Left cardiac atrium (tissue), 4 donors: ENCODE measurements around the gene ATXN2L. TPM values are rescaled to one million over a fixed set of nuclear protein-coding genes. Genes with fewer than 3 reads are reported as not detected.
A peak's percentile ranks its signal among the peaks of the same experiment; 100 is the strongest.

Experiments
- ATAC-seq, 2 donors: fragments of 200-7000 bp; cut with Tn5 transposase; one replicate each; pipeline ENCODE4 v1.9.1; 2020; ENCODE audit warnings: mild to moderate bottlenecking in 2 of 2, moderate library complexity in 2 of 2
- DNase-seq: peaks from one replicate; pipeline ENCODE4 v3.0.0-alpha.2; 2020
- intact Hi-C, 2 donors: fragments of 100-400 bp; cut with DNase I; formaldehyde crosslinking; loops; one replicate each; pipeline versions ENCODE4 v1.14.1 to v1.15.1; 2022 to 2023
- total RNA-seq, 2 donors: library from RNA; stranded (reverse); fragmentation: NEBNext Ultra II Directional; extraction: Animal tissue kit (Norgen Biotek cat#: 25700); gene quantifications; one replicate each; pipeline ENCODE4 v1.2.1, GENCODE V29; 2021
- donor health status: DM: no; HTN: yes; CAD: no.
- donor health status: DM: no; HTN: yes; CAD: no; lungs with severe emphysema.
- donor health status: DM: yes; HTN: yes; CAD: no.
- donor health status: Dilated cardiomyopathy.

ATXN2L gene
- total RNA-seq, 2 donors from 2014 or later: 52.5 to 66.2 TPM

- DNase-seq: no peak
- no peak for ATAC-seq
- intact Hi-C loops: no loop called here
Observed at GRCh38 chr16:28834873-28835863, 12.4 kb downstream of the ATXN2L start.

- intact Hi-C loops: no loop called here
- ATAC-seq (no peak), DNase-seq (no peak)
Observed at GRCh38 chr16:28835864-28836760, 13.3 kb downstream of the ATXN2L start.

DNA sequence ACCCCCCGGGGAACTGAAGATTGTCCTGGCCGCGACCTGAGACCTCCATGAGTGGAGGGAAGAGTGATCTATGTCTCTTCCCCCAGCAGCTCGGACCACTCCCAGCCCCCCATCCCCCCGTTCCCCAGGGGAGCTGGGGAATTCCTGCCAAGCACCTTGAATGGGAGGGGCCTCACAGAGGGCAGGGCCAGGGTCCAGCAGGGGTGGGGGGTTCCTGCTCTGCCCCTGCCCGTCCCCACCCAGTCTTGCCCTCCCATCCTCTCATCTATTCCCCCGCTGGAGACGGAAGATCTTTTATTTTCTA lies 13.9 kb downstream of the ATXN2L start:
- intact Hi-C loops: no loop called here
- no peak for DNase-seq

GRCh38 chr16:28837672-28838557 lies 15.1 kb downstream of the ATXN2L start:
- intact Hi-C loops: no loop called here
- DNase-seq: no peak
- no peak for ATAC-seq

More for the DNA sequence above, 13.9 kb downstream of the ATXN2L start:
- no peak for ATAC-seq

- no peak for ATAC-seq
- intact Hi-C loops: no loop called here
Observed at GRCh38 chr16:28838558-28838918, 15.7 kb downstream of the ATXN2L start.

DNA sequence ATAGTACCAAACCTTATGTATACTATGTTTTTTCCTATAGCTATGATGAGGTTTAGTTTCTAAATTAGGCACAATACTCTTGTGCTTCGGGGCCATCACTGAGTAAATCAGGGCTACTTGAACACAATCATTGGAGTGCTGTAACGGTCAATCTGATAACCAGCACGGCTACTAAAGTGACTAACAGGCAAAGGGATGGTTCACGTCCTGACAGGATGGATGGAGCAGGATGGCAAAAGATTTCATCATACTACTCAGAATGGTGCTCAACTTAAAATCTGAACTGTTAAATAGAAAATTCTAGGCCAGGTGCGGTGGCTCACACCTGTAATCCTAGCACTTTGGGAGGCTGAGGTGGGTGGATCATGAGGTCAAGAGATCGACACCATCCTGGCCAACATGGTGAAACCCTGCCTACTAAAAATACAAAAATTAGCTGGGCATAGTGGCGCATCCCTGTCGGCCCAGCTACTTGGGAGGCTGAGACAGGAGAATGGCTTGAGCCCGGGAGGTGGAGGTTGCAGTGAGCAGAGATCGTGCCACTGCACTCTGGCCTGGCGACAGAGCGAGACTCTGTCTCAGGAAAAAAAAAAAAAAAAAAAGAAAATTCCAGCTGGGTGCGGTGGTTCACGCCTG lies 16.3 kb downstream of the ATXN2L start:
- no peak for ATAC-seq

More at GRCh38 chr16:28838558-28838918, 15.7 kb downstream of the ATXN2L start:
- DNase-seq: no peak

DNA sequence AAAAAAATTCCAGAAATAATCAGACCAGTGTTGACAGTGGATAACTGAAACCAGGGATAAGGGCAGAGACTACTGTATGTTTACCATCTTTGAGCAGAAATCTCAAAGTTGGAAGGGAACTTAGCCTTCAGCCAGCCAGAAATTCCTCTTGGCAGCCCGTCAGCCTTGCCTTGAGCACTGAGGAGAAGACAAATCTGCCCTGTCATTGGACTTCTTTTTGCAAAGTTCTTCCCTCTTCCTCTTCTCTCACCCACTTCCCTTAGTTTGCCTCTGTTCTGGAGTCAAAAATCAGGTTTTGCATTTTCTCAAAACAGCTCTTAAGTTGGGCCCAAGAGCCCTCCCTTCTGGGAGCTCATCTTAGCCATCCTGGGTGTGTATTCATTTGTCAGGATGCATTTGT lies 17.1 kb downstream of the ATXN2L start:
- intact Hi-C loops: loop anchor here in 1 of 2 donors (10.0 kb wide), 1 partner anchor 105 kb away; no protein-coding TSS in a partner anchor
- DNase-seq: no peak

More for the DNA sequence above, 16.3 kb downstream of the ATXN2L start:
- intact Hi-C loops: no loop called here
- no peak for DNase-seq

DNA sequence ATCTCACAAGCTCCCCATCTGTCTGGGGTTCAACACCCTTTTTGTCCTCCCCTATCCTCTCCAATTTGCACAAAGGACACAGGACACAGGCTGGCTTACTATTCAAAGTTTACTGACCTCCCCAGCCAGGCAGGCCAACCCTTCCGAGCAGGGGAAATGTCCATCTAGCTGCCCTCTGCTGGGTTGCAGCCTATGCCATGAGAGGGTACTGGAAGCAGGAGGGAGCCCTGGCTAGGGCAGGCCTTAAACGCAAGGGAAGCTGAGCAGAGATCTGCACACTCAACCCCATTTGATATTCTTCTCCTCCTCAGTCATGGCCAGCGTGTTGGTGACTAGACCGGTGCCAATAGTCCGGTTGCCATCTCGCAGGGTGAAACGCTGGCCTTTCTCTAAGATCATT lies 19.9 kb downstream of the ATXN2L start:
- ATAC-seq: no peak
- DNase-seq: no peak
- intact Hi-C loops: loop anchor here in 1 of 2 donors (10.0 kb wide), 1 partner anchor 102 kb away; no protein-coding TSS in a partner anchor

More for the DNA sequence above, 17.1 kb downstream of the ATXN2L start:
- ATAC-seq: peak in 1 of 2 donors; percentile 24

- intact Hi-C loops: loop anchor here in 1 of 2 donors (10.0 kb wide), 1 partner anchor 101 kb away; no protein-coding TSS in a partner anchor
- no peak for ATAC-seq
- DNase-seq: no peak
Observed at GRCh38 chr16:28843766-28844165, 21.0 kb downstream of the ATXN2L start.

DNA sequence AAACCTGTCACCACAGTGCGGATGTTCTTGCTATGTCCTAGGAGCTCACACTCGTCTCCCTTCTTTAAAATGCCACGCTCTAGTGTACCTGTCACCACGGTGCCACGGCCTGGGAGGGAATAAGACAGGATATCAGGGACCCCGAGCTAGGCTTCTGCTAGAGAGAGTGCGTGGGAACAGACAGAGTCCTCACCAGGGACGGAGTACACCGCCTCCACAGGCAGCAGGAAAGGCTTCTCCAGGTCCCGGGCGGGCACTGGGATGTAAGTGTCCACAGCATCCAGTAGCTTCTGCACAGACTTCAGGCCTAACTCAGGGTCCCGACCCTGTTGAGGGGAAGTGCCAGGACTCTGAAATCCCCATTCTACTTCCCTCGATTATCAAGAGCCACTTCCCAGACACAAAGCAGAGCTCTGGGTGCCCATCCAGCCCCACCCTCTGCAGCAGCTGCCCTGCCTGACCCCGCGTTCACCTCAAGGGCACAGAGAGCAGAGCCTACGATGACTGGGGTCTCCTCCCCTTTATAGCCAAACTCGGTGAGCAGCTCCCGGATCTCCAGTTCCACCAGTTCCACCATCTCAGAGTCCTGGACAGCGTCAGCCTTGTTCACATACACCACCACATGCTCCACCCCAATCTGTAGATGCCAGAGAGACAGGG lies 21.6 kb downstream of the ATXN2L start:
- no peak for DNase-seq
- no peak for ATAC-seq
- intact Hi-C loops: loop anchor here in 1 of 2 donors (10.0 kb wide), 1 partner anchor 100 kb away; no protein-coding TSS in a partner anchor

DNA sequence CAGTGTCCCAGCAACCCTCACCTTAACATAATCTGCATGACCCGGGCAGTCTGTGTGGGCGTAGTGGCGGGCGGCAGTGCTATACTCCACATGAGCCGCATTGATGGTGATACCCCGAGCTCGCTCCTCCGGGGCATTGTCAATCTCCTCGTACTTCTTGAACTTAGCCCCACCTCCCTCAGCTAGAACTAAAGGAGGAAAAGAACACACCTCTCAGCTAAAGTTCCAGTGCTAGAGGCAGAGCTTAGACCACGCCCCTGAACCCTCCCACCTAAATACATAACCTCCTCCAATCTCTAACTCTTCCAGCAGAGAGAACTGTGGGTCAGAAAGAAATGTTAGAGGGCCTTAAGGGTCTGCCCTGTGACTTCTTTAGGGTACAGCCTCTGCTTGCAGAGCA lies 22.5 kb downstream of the ATXN2L start:
- ATAC-seq (no peak), DNase-seq (no peak)
- intact Hi-C loops: loop anchor here in 1 of 2 donors (10.0 kb wide), 1 partner anchor 100 kb away; no protein-coding TSS in a partner anchor

- ATAC-seq (peak in 1 of 2 donors; percentile 0), DNase-seq (no peak)
- intact Hi-C loops: loop anchor here in 1 of 2 donors (10.0 kb wide), 1 partner anchor 99 kb away; no protein-coding TSS in a partner anchor
Observed at GRCh38 chr16:28845761-28846079, 22.9 kb downstream of the ATXN2L start.

GRCh38 chr16:28846080-28846932 lies 23.5 kb downstream of the ATXN2L start, which contains the start of gene TUFM:
Gene TUFM (minus strand): TSS chr16:28846348. CDS start chr16:28846269, 79 bp downstream.
- intact Hi-C loops: loop anchor here in 1 of 2 donors (10.0 kb wide), 1 partner anchor 98 kb away; no protein-coding TSS in a partner anchor

GRCh38 chr16:28846933-28847273 lies 24.1 kb downstream of the ATXN2L start:
- intact Hi-C loops: loop anchor here in 1 of 2 donors (10.0 kb wide), 1 partner anchor 98 kb away; no protein-coding TSS in a partner anchor
- peak; percentile 12 to 22 for ATAC-seq
- DNase-seq: no peak

More at GRCh38 chr16:28846080-28846932, 23.5 kb downstream of the ATXN2L start, which contains the start of gene TUFM:
- DNase-seq: peak; percentile 98
- peak; percentile 97 to 98 for ATAC-seq

DNA sequence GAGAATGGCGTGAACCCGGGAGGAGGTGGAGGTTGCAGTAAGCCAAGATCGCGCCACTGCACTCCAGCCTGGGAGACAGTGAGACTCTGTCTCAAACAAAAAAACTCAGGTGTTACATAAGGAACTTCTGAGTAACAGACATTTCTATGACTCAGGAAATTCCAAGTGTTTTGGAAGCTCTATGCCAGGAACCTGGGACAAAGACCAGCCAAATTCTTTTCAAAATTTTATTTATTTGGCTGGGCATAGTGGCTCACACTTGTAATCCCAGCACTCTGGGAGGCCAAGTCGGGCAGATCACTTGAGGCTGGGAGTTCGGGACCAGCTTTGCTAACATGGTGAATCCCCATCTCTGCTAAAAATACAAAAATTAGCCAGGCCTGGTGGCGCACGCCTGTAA lies 35.6 kb downstream of the ATXN2L start:
- intact Hi-C loops: no loop called here
- DNase-seq (no peak), ATAC-seq (no peak)

GRCh38 chr16:28859326-28859725 lies 36.5 kb downstream of the ATXN2L start:
- DNase-seq (no peak), ATAC-seq (no peak)
- intact Hi-C loops: no loop called here
